Suprapubic skin (tissue), 4 donors: ENCODE measurements around the gene SLC16A13. TPM values are rescaled to one million over a fixed set of nuclear protein-coding genes. Genes with fewer than 3 reads are reported as not detected.

ENCODE experiments used
- DNase-seq, 2 donors: peaks; one replicate each; pipeline ENCODE4 v3.0.0-alpha.2; 2019; ENCODE audit warnings: low spot score in 2 of 2
- H3K27ac ChIP-seq: fragments of 200-600 bp; sonication (generic); one replicate; pipeline ENCODE4 v1.5.1; 2019
- H3K27me3 ChIP-seq: fragments of 200-600 bp; sonication (generic); one replicate; pipeline ENCODE4 v1.5.1; 2019
- H3K36me3 ChIP-seq: fragments of 200-600 bp; sonication (generic); one replicate; pipeline ENCODE4 v1.5.1; 2019
- H3K4me1 ChIP-seq: fragments of 200-600 bp; sonication (generic); one replicate; pipeline ENCODE4 v1.5.1; 2019
- H3K4me3 ChIP-seq: fragments of 200-600 bp; sonication (generic); one replicate; pipeline ENCODE4 v1.5.1; 2019; ENCODE audit warnings: mild to moderate bottlenecking
- H3K9me3 ChIP-seq: fragments of 200-600 bp; sonication (generic); one replicate; pipeline ENCODE4 v1.5.1; 2019
- EP300 ChIP-seq: sonication (generic); formaldehyde crosslinking; IDR thresholded peaks from one replicate; pipeline ENCODE4 v1.6.1; 2017; ENCODE audit warnings: antibody characterized with exemption
- POLR2A ChIP-seq, 2 donors: fragments of 450-650 bp; IDR thresholded peaks; one replicate each; pipeline ENCODE4 v1.6.1; 2017; ENCODE audit warnings: antibody characterized with exemption in 2 of 2, mild to moderate bottlenecking in 2 of 2, moderate library complexity in 2 of 2
- POLR2AphosphoS5 ChIP-seq, 3 donors: sonication (generic); formaldehyde crosslinking; IDR thresholded peaks; one replicate each; pipeline ENCODE4 v1.6.1; 2017; ENCODE audit warnings: antibody characterized with exemption in 3 of 3
- WGBS: methylation state at CpG from one replicate; pipeline ENCODE4 v1.1.5; 2018; 5-methylcytosine and 5-hydroxymethylcytosine counted together
- total RNA-seq, 4 donors: library from RNA; depleted of rRNA; stranded (reverse); fragments of >200 nt; gene quantifications; one replicate each; pipeline ENCODE4 v1.1.0, GENCODE V29; 2016
- TF ChIP-seq, protein P1 (sequence below), 2 donors: fragments of 200-600 bp in 1 of 2; fragments of 450-650 bp in 1 of 2; sonication (generic) in 1 of 2; IDR thresholded peaks; one replicate each; pipeline ENCODE4 v1.5.1; 2016 to 2019; ENCODE audit warnings: antibody characterized with exemption in 2 of 2, mild to moderate bottlenecking in 1 of 2, moderate library complexity in 1 of 2

Gene SLC16A13
- total RNA-seq, 4 donors from 2014 or later = 1.5 to 4.9 (median 3.7) TPM

DNA sequence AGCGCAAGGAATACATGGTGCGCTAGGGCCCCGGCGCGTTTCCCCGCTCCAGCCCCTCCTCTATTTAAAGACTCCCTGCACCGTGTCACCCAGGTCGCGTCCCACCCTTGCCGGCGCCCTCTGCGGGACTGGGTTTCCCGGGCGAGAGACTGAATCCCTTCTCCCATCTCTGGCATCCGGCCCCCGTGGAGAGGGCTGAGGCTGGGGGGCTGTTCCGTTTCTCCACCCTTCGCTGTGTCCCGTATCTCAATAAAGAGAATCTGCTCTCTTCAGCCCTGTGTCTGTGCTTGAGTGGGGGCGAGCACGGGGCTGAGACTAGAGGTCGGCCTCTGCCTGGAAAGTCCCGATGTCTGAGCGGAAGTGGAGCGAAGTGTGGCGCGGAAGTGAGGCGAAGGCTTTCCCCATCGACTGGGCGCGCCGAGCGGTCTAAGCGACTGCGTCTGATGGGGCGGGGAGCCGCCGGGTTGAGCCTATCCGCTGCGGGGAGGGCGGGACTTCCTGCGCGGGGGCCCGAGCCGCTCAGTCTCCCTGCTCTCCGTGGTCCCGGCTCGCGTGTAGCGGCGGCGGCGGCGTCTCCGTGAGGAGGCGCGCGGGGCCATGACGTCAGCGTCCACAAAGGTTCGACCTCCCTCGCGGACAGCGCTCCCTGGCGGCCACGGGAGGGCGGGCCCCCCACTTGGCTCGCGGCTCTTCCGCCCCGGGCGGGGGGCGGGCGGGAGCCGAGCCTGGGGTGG lies 21.4 kb upstream of the SLC16A13 start:
- 1% methylated on average over 14 of the region's 75 CpGs for WGBS
- DNase-seq = peak; percentile 98 to 99
- Histone ChIP-seq H3K4me1 (peaks cover 82% of the 10 kb centered on the region), H3K9me3 (no peaks in the 10 kb centered on the region), H3K4me3 (peak overlapping the region; percentile 65), H3K27me3 (no peaks in the 10 kb centered on the region), H3K36me3 (peaks cover 12% of the 10 kb centered on the region), H3K27ac (peak overlapping the region; percentile 97)
- TF ChIP-seq POLR2AphosphoS5 (IDR thresholded peaks at IDR 0.05) = peak; percentile 43 to 98 (median 66)
- TF ChIP-seq, protein P1, sequence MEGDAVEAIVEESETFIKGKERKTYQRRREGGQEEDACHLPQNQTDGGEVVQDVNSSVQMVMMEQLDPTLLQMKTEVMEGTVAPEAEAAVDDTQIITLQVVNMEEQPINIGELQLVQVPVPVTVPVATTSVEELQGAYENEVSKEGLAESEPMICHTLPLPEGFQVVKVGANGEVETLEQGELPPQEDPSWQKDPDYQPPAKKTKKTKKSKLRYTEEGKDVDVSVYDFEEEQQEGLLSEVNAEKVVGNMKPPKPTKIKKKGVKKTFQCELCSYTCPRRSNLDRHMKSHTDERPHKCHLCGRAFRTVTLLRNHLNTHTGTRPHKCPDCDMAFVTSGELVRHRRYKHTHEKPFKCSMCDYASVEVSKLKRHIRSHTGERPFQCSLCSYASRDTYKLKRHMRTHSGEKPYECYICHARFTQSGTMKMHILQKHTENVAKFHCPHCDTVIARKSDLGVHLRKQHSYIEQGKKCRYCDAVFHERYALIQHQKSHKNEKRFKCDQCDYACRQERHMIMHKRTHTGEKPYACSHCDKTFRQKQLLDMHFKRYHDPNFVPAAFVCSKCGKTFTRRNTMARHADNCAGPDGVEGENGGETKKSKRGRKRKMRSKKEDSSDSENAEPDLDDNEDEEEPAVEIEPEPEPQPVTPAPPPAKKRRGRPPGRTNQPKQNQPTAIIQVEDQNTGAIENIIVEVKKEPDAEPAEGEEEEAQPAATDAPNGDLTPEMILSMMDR (IDR thresholded peaks at IDR 0.05) = peak; percentile 16 to 97
- no peak for TF ChIP-seq EP300
- TF ChIP-seq POLR2A (IDR thresholded peaks at IDR 0.05) = peak in 1 of 2 donors; percentile 82

DNA sequence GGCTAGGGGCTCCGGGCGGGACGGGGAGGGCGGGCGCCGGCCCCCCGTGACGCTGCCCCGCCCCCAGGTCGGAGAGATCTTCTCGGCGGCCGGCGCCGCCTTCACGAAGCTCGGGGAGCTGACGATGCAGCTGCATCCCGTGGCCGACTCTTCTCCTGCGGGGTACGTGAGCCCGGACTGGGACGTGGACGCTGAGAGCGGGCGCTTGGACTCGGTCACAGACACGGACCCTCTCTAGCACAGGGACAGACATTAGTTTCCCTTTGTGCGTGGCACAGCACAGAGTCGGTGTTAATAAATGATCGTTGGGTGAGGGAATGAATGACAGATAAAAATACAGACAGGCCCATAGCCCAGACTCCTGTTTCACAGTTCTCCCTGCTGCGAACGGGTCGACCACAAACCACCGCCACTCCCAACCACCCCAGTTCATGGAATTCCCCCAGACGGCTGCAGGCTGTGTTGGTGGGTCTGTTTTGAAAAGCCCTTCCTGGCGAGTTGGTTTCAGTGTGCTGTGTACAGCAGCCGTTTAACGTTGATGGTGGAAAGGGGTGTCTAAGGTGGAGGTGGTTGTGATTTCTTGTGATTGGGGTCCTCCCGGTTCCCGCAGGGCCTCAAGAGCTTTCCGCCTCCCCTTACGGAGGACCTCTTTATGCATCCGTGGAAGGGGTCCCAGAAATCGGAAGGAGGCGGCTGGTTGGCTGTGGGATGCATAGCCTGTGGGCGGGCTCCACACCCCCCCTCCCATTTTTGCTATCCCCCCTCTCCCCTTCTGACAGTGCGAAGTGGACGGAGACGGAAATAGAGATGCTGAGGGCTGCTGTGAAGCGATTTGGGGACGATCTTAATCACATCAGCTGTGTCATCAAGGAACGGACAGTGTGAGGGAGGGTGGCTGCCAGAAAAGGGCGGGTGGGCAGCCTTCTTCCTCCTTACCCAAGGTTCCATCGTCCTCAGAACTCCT lies 20.5 kb upstream of the SLC16A13 start:
- Histone ChIP-seq H3K4me3 (peak overlapping the region; percentile 65), H3K27ac (peak overlapping the region; percentile 97), H3K27me3 (no peaks in the 10 kb centered on the region), H3K36me3 (peaks cover 6% of the 10 kb centered on the region), H3K9me3 (no peaks in the 10 kb centered on the region), H3K4me1 (peaks cover 80% of the 10 kb centered on the region)
- TF ChIP-seq EP300 = no peak
- TF ChIP-seq POLR2AphosphoS5 (IDR thresholded peaks at IDR 0.05) = peak in 1 of 3 donors; percentile 6
- TF ChIP-seq POLR2A (IDR thresholded peaks at IDR 0.05) = peak in 1 of 2 donors; percentile 72
- 21% methylated on average over 19 of the region's 56 CpGs for WGBS
- peak; percentile 93 for DNase-seq

DNA sequence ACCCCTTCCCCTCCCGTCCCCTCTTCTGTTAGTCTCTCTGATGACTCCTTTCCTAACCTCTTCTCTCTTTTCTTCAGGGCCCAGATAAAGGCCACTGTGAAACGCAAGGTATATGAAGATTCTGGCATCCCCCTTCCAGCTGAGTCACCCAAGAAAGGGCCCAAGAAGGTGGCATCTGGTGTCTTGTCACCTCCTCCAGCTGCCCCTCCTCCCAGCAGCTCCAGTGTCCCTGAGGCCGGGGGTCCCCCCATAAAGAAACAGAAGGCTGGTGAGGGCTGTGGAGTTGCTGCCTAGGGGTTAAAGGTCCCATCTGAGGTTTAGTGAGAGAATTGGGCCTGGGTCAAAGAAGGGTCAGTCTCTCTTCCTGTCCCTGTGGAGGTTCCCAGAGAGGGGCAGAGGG lies 19.4 kb upstream of the SLC16A13 start:
- no peak for DNase-seq
- WGBS = 75% methylated on average over 3 of the region's 3 CpGs
- Histone ChIP-seq H3K36me3 (peaks cover 6% of the 10 kb centered on the region), H3K4me3 (no peak overlapping the region), H3K9me3 (no peaks in the 10 kb centered on the region), H3K4me1 (peaks cover 77% of the 10 kb centered on the region), H3K27me3 (no peaks in the 10 kb centered on the region), H3K27ac (peak overlapping the region; percentile 97)
- TF ChIP-seq POLR2AphosphoS5 (IDR thresholded peaks at IDR 0.05) (no peak), EP300 (no peak), POLR2A (IDR thresholded peaks at IDR 0.05) (no peak)
- TF ChIP-seq, protein P1 (IDR thresholded peaks at IDR 0.05) = no peak

DNA sequence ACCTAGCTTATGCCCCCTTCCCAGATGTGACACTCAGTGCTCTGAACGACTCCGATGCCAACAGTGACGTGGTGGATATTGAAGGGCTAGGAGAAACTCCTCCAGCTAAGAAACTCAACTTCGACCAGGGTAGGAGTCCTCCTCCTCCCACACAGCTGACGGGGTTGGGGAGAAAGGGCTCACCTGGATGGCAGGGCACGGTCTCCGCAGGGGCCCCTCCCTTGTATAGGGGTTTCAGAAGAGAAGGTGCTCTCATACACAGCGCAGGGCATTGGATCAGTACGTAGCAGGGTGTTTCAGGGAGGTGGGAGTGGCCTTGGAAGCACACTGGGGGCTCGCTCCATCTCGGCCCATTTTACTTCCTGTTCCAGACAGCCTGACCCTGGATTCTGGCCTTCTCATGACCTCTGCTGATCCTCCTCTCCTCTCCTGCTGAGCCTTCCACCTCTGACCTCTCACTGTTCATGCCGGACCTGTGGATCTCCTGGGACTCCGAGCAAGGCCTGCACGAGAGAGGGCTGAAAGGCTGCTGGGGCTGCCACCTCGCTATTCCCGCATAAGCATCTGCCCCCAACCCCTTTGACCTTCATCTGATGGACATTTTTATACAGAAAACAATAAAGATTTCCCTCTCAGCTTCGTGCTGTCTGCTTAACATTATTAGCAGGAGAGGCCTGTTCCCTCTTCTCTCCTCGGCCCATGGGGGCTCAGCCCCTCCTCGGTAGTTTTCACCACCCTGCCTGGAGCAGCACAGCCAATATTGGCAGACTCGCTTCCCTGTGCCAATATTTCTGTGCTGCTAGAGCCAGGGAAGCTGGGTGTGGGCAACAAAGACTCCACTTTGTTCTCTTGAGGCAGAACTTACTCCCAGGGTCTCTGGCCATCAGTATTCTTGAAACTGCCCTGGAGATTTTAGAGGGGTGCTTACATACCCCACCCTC lies 18.7 kb upstream of the SLC16A13 start:
- Histone ChIP-seq H3K27me3 (no peaks in the 10 kb centered on the region), H3K4me1 (peaks cover 79% of the 10 kb centered on the region), H3K27ac (peak overlapping the region; percentile 85), H3K4me3 (peak overlapping the region; percentile 46), H3K36me3 (peaks cover 6% of the 10 kb centered on the region), H3K9me3 (no peaks in the 10 kb centered on the region)
- 75% methylated on average over 17 of the region's 20 CpGs for WGBS
- TF ChIP-seq POLR2A (IDR thresholded peaks at IDR 0.05) (no peak), POLR2AphosphoS5 (IDR thresholded peaks at IDR 0.05) (no peak), EP300 (no peak)
- TF ChIP-seq, protein P1 (IDR thresholded peaks at IDR 0.05) = no peak
- DNase-seq = no peak

DNA sequence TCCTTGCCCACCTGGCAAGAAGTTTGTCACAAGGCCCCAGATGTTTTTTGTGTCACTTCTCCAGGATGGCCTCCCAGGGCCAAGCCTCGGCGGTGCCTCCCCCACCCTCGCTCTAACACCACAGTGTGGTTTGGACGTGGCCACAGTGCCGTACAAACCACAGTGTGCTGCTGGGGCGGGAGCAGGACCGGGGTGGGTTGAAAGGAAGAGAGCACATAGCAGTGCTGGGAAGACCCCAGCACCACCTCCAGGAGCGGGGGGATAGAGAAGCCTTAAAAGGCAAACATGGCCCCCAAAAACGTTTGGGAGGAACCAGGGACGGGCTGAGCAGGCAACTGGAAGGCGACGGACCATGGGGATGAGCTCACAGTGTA lies 18.0 kb upstream of the SLC16A13 start:
- H3K9me3 ChIP-seq = no peaks in the 10 kb centered on the region
- DNase-seq = no peak
- H3K27me3 ChIP-seq = no peaks in the 10 kb centered on the region
- peaks cover 6% of the 10 kb centered on the region for H3K36me3 ChIP-seq
- peaks cover 85% of the 10 kb centered on the region for H3K4me1 ChIP-seq
- peak overlapping the region; percentile 46 for H3K4me3 ChIP-seq
- H3K27ac ChIP-seq = peak overlapping the region; percentile 85
- TF ChIP-seq EP300 (no peak), POLR2AphosphoS5 (IDR thresholded peaks at IDR 0.05) (no peak), POLR2A (IDR thresholded peaks at IDR 0.05) (no peak)
- TF ChIP-seq, protein P1 (IDR thresholded peaks at IDR 0.05) = no peak
- WGBS = 53% methylated on average over 12 of the region's 12 CpGs
